Measurements from ENCODE around the gene ACTRT2. TPM values are rescaled to one million over a fixed set of nuclear protein-coding genes. Genes with fewer than 3 reads are reported as not detected.

Gene ACTRT2
- total RNA-seq, 1 experiment from 2014 or later: not detected

- ChIA-PET CTCF (no interaction called here), POLR2A (ENCODE audit: low non-redundant PET) (no interaction called here)
- intact Hi-C loops (cut with micrococcal nuclease; ENCODE audit: unreplicated experiment): no loop called here
- Histone ChIP-seq H3K4me1 (ENCODE audit: insufficient read depth, low read length, poor library complexity, severe bottlenecking) (no peaks in the 10 kb centered on the region), H3K4me3 (ENCODE audit: low read depth, low read length, poor library complexity, severe bottlenecking) (no peak overlapping the region), H3K27ac (ENCODE audit: low read depth, low read length, poor library complexity, severe bottlenecking) (no peak overlapping the region), H3K27me3 (replicated peaks; ENCODE audit: insufficient read depth, low read depth, low read length, poor library complexity) (no peaks in the 10 kb centered on the region), H3K9me3 (ENCODE audit: low read depth, low read length, poor library complexity, severe bottlenecking) (no peaks in the 10 kb centered on the region), H3K36me3 (ENCODE audit: insufficient read depth, low read length, poor library complexity, severe bottlenecking) (no peaks in the 10 kb centered on the region)
- no peak for DNase-seq (ENCODE audit: low spot score)
- no TSS peak for BruUV-seq (replicated peaks)
- TF ChIP-seq EZH2 (IDR thresholded peaks at IDR 0.05; ENCODE audit: borderline replicate concordance, low read depth, low read length, poor library complexity, severe bottlenecking): no peak
- TF ChIP-seq, protein P1, sequence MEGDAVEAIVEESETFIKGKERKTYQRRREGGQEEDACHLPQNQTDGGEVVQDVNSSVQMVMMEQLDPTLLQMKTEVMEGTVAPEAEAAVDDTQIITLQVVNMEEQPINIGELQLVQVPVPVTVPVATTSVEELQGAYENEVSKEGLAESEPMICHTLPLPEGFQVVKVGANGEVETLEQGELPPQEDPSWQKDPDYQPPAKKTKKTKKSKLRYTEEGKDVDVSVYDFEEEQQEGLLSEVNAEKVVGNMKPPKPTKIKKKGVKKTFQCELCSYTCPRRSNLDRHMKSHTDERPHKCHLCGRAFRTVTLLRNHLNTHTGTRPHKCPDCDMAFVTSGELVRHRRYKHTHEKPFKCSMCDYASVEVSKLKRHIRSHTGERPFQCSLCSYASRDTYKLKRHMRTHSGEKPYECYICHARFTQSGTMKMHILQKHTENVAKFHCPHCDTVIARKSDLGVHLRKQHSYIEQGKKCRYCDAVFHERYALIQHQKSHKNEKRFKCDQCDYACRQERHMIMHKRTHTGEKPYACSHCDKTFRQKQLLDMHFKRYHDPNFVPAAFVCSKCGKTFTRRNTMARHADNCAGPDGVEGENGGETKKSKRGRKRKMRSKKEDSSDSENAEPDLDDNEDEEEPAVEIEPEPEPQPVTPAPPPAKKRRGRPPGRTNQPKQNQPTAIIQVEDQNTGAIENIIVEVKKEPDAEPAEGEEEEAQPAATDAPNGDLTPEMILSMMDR (conservative IDR thresholded peaks at IDR 0.05; ENCODE audit: low read depth, low read length): no peak
Measured at GRCh38 chr1:2972879-2973575, 48.2 kb upstream of the ACTRT2 start.

DNA sequence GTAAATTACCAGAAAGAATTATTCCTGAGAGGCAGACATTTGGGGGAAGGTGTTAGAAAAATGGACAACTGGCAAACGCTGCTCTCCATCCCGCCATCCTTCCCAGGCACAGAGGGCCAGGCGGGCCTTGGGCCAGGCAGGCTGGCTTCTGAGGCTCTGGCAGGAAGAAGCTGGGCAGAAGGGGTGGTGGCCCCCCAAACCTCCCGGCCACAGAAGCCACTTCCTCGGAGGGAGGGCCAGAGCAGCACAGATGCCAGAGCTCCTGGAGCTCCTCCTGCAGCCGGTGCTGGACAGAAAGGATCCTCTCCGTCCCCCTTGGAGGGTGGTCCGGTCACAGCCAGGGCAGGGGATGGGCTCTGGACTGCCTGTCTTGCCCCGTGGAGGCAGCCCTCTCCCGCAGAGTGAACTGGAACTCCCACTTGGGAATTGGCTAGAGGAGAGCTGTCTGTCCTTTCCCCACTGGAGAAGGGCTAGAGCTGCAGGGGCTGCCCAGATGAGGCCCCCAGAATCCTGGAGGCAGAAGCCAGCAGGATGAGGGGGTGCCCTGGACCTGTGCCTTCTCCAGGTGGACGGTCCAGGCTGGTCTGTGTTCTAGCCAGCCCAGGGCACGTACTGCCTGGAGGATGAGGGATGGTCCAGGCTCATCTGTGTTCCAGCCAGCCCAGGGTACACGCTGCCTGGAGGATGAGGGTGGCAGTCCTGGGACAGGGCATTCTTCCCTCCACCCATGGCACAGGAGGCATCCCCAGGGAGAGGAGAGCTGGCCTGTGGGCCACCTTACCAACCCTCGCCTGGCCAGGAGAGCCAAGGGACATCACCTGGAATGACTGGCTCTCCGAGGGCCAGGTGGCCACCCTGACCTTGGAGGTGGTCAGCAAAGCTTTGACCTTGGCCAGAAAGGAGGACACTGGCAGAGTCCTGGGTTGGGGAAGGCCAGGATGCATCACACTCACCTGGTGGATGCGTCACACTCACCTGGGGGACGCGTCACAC lies 47.4 kb upstream of the ACTRT2 start:
- POLR2A ChIA-PET (ENCODE audit: low non-redundant PET): no interaction called here

GRCh38 chr1:2974701-2975301 lies 46.5 kb upstream of the ACTRT2 start:
- H3K4me1 ChIP-seq (ENCODE audit: insufficient read depth, low read length, poor library complexity, severe bottlenecking): no peaks in the 10 kb centered on the region
- H3K4me3 ChIP-seq (ENCODE audit: low read depth, low read length, poor library complexity, severe bottlenecking): no peak overlapping the region
- no peaks in the 10 kb centered on the region for H3K36me3 ChIP-seq (ENCODE audit: insufficient read depth, low read length, poor library complexity, severe bottlenecking)
- H3K9me3 ChIP-seq (ENCODE audit: low read depth, low read length, poor library complexity, severe bottlenecking): no peaks in the 10 kb centered on the region
- no TSS peak for BruUV-seq (replicated peaks)
- no peak overlapping the region for H3K27ac ChIP-seq (ENCODE audit: low read depth, low read length, poor library complexity, severe bottlenecking)
- TF ChIP-seq EZH2 (IDR thresholded peaks at IDR 0.05; ENCODE audit: borderline replicate concordance, low read depth, low read length, poor library complexity, severe bottlenecking): no peak
- TF ChIP-seq, protein P1 (conservative IDR thresholded peaks at IDR 0.05; ENCODE audit: low read depth, low read length): no peak
- POLR2A ChIA-PET (ENCODE audit: low non-redundant PET): no interaction called here
- H3K27me3 ChIP-seq (replicated peaks; ENCODE audit: insufficient read depth, low read depth, low read length, poor library complexity): no peaks in the 10 kb centered on the region
- CTCF ChIA-PET: no interaction called here
- DNase-seq (ENCODE audit: low spot score): no peak
- intact Hi-C loops (cut with micrococcal nuclease; ENCODE audit: unreplicated experiment): no loop called here

More for the DNA sequence above, 47.4 kb upstream of the ACTRT2 start:
- intact Hi-C loops (cut with micrococcal nuclease; ENCODE audit: unreplicated experiment): no loop called here
- no peak overlapping the region for H3K27ac ChIP-seq (ENCODE audit: low read depth, low read length, poor library complexity, severe bottlenecking)
- H3K36me3 ChIP-seq (ENCODE audit: insufficient read depth, low read length, poor library complexity, severe bottlenecking): no peaks in the 10 kb centered on the region
- H3K27me3 ChIP-seq (replicated peaks; ENCODE audit: insufficient read depth, low read depth, low read length, poor library complexity): no peaks in the 10 kb centered on the region
- no peaks in the 10 kb centered on the region for H3K4me1 ChIP-seq (ENCODE audit: insufficient read depth, low read length, poor library complexity, severe bottlenecking)
- TF ChIP-seq EZH2 (IDR thresholded peaks at IDR 0.05; ENCODE audit: borderline replicate concordance, low read depth, low read length, poor library complexity, severe bottlenecking): no peak
- TF ChIP-seq, protein P1 (conservative IDR thresholded peaks at IDR 0.05; ENCODE audit: low read depth, low read length): no peak
- H3K4me3 ChIP-seq (ENCODE audit: low read depth, low read length, poor library complexity, severe bottlenecking): no peak overlapping the region
- no peaks in the 10 kb centered on the region for H3K9me3 ChIP-seq (ENCODE audit: low read depth, low read length, poor library complexity, severe bottlenecking)
- CTCF ChIA-PET: no interaction called here
- DNase-seq (ENCODE audit: low spot score): no peak
- BruUV-seq (replicated peaks): no TSS peak
